Skeletal muscle satellite cell (primary cell): ENCODE measurements around the gene PCSK6.

ENCODE experiments used
- H3K27me3 ChIP-seq: 2 replicates; pipeline ENCODE4 v1.7.0; 2013; ENCODE audit warnings: low read length; ENCODE audit not compliant: control insufficient read depth, insufficient read depth
- H3K36me3 ChIP-seq: 2 replicates; pipeline ENCODE4 v1.7.0; 2013; ENCODE audit warnings: mild to moderate bottlenecking, control low read depth, low read length; ENCODE audit not compliant: insufficient read depth
- H3K4me1 ChIP-seq: 2 replicates; pipeline ENCODE4 v1.7.0; 2013; ENCODE audit warnings: low read length; ENCODE audit not compliant: control insufficient read depth, insufficient read depth
- H3K4me2 ChIP-seq: 2 replicates; pipeline ENCODE4 v1.7.0; 2013; ENCODE audit warnings: mild to moderate bottlenecking, low read length
- H3K4me3 ChIP-seq: 2 replicates; pipeline ENCODE4 v1.7.0; 2013; ENCODE audit warnings: low read length
- H3K9ac ChIP-seq: 2 replicates; pipeline ENCODE4 v1.7.0; 2013; ENCODE audit warnings: mild to moderate bottlenecking, low read depth, low read length, moderate library complexity
- H3K9me3 ChIP-seq: replicated peaks from 2 replicates; pipeline ENCODE4 v1.7.0; 2013; ENCODE audit warnings: mild to moderate bottlenecking, control low read depth, low read length

The PCSK6 gene

GRCh38 chr15:101486696-101487459 is 2.6 kb downstream of the PCSK6 start:
- Histone ChIP-seq H3K36me3 (no peaks in the 10 kb centered on the region), H3K4me1 (no peaks in the 10 kb centered on the region), H3K4me3 (no peak overlapping the region), H3K27me3 (peaks cover 74% of the 10 kb centered on the region), H3K9ac (no peak overlapping the region), H3K9me3 (no peaks in the 10 kb centered on the region), H3K4me2 (no peak overlapping the region)

DNA sequence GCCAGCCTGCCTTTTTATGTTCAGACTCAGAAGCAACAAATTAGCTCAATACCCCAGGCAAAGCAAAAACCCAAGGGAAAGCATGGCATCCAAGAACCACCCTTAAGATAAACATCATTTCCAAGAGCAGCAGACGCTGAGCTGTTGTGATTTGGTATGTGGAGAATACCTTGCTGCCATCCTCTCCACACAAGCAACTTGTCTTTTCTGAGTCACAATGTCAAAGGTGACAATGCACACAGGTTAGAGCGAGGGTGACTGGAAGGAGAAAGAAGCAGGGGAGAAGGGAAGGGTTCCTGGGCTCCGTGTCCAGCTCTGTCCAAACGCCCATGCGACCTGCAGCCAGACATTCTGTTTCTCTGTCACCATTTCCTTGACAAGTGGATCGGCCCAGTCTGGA is 6.0 kb downstream of the PCSK6 start:
- Histone ChIP-seq H3K27me3 (peaks cover 56% of the 10 kb centered on the region), H3K4me1 (no peaks in the 10 kb centered on the region), H3K4me3 (no peak overlapping the region), H3K36me3 (no peaks in the 10 kb centered on the region), H3K9me3 (no peaks in the 10 kb centered on the region), H3K4me2 (no peak overlapping the region), H3K9ac (no peak overlapping the region)

DNA sequence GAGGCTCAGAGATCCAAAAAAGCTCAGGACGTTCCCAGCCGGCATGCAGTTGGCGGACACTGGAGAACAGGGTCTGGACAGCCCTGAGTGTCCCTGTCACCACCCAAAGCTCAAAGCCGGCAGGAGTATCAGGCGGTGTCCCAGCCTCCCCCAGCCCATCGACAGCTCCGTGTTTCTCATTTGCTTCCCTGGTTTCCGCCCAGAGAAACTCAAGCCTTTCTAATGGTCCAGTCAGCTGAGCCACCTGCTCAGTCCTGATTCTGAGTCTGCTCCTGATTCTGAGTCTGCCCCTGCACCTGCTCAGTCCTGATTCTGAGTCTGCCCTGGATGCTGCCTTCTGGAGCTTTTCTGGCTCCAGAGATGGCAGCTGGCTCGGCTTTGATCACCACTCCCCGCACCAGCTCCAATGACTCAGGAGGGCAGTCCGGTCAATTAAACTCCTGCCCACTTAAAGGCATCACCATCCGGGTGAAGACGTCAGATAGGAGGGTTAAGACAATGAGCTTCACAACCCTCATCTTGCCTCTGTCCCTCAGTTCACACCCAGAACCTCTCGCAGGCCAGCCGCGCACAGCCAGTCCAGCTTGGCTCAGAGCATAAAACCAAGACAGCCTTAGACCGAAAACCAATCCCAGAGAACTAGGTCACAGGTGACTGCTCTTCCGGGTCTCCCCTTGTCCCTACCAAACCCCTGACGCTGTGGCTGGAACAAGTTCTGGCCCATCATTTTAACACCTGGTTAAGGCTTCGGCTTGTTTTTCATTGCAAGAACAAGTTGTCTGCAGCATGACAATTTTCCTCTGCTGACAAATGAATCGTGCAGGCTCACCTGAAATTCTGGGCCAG is 6.8 kb downstream of the PCSK6 start:
- no peak overlapping the region for H3K4me2 ChIP-seq
- no peaks in the 10 kb centered on the region for H3K4me1 ChIP-seq
- H3K9ac ChIP-seq = no peak overlapping the region
- H3K9me3 ChIP-seq = no peaks in the 10 kb centered on the region
- no peaks in the 10 kb centered on the region for H3K36me3 ChIP-seq
- no peak overlapping the region for H3K4me3 ChIP-seq
- peaks cover 49% of the 10 kb centered on the region for H3K27me3 ChIP-seq

DNA sequence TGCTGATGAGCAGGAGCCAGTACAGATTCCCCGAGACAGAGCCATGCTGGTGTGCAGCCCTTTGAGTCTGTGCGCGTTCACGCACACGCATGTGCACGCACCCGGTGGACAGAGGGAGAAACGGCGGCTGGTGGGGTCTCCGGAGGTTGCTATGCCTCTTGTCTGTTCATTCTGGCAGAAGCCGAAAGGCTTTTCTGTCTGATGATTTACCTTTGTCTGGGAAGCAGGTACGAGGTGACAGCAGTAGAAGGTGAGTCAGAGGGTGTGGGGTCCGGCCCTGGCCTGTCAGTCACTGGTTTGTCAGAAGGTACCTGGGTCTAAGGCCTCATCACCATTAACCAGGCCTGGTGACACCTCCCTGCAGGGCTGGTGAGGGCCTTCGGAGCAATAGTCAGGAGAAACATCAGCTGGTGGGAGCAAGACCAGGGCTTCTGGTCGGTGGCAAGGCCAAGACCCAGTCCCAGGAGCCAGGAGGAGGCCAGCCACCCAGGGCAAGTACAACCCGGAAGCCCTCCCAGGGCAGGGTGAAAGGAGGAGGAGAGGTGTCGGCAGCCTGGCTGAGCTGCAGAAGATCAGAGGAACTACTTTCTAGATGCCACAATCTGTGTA is 7.5 kb downstream of the PCSK6 start:
- Histone ChIP-seq H3K9ac (no peak overlapping the region), H3K4me2 (no peak overlapping the region), H3K4me3 (no peak overlapping the region), H3K27me3 (peaks cover 42% of the 10 kb centered on the region), H3K9me3 (no peaks in the 10 kb centered on the region), H3K4me1 (no peaks in the 10 kb centered on the region), H3K36me3 (no peaks in the 10 kb centered on the region)

- H3K4me3 ChIP-seq = no peak overlapping the region
Observed at GRCh38 chr15:101481381-101481705, 8.2 kb downstream of the PCSK6 start.

DNA sequence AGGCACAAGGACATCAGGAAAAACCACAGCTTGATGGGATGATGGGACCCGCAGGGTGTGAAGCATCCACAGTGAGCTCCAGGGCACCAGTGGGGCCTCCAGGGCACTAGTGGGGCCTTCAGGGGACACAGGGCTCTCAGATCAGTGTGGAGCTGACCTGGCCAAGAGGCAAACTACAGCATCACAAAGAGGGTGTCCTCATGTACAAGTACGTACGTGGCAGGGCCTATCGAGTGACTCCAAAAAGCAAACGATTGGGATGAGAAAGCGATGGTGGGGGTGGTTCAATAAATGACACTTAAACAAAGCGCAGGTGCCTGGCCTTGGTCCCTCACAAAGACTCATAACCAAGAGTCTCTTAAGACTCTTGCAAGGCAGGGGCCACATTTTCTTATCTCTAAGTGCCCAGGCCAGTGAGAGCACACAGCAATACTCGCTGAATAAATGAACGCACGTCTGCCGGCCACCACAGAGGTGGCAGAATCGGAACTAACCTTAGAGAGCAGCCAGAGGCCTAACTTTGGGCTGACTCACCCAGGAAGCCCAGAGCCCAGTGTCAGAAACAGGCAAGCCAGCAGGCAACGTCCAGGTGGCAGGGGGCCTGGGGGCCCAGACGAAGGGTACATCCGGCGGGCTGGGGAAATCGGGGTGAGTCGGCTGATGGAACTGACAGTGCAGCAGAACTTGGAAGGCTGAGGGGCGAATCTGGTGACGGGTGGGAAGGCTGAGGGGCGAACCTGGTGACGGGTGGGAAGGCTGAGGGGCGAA is 8.7 kb downstream of the PCSK6 start:
- no peaks in the 10 kb centered on the region for H3K4me1 ChIP-seq
- no peak overlapping the region for H3K4me3 ChIP-seq
- H3K4me2 ChIP-seq = no peak overlapping the region
- no peaks in the 10 kb centered on the region for H3K9me3 ChIP-seq
- peaks cover 31% of the 10 kb centered on the region for H3K27me3 ChIP-seq
- no peak overlapping the region for H3K9ac ChIP-seq
- H3K36me3 ChIP-seq = no peaks in the 10 kb centered on the region

More at GRCh38 chr15:101481381-101481705, 8.2 kb downstream of the PCSK6 start:
- Histone ChIP-seq H3K9ac (no peak overlapping the region), H3K36me3 (no peaks in the 10 kb centered on the region), H3K27me3 (peaks cover 35% of the 10 kb centered on the region), H3K4me2 (no peak overlapping the region), H3K4me1 (no peaks in the 10 kb centered on the region), H3K9me3 (no peaks in the 10 kb centered on the region)

- no peaks in the 10 kb centered on the region for H3K9me3 ChIP-seq
- H3K36me3 ChIP-seq = no peaks in the 10 kb centered on the region
- no peaks in the 10 kb centered on the region for H3K4me1 ChIP-seq
- H3K4me3 ChIP-seq = no peak overlapping the region
- no peak overlapping the region for H3K4me2 ChIP-seq
- H3K9ac ChIP-seq = no peak overlapping the region
- H3K27me3 ChIP-seq = peaks cover 25% of the 10 kb centered on the region
Observed at GRCh38 chr15:101479851-101480612, 9.5 kb downstream of the PCSK6 start.

GRCh38 chr15:101479342-101479845 is 10.1 kb downstream of the PCSK6 start:
- H3K9me3 ChIP-seq = no peaks in the 10 kb centered on the region
- H3K9ac ChIP-seq = no peak overlapping the region
- peaks cover 19% of the 10 kb centered on the region for H3K27me3 ChIP-seq
- H3K4me1 ChIP-seq = no peaks in the 10 kb centered on the region
- no peak overlapping the region for H3K4me3 ChIP-seq
- H3K36me3 ChIP-seq = no peaks in the 10 kb centered on the region
- H3K4me2 ChIP-seq = no peak overlapping the region

- Histone ChIP-seq H3K9ac (no peak overlapping the region), H3K4me3 (no peak overlapping the region), H3K4me1 (no peaks in the 10 kb centered on the region), H3K9me3 (no peaks in the 10 kb centered on the region), H3K4me2 (no peak overlapping the region), H3K27me3 (peaks cover 15% of the 10 kb centered on the region), H3K36me3 (no peaks in the 10 kb centered on the region)
Observed at GRCh38 chr15:101478701-101479341, 10.7 kb downstream of the PCSK6 start.

DNA sequence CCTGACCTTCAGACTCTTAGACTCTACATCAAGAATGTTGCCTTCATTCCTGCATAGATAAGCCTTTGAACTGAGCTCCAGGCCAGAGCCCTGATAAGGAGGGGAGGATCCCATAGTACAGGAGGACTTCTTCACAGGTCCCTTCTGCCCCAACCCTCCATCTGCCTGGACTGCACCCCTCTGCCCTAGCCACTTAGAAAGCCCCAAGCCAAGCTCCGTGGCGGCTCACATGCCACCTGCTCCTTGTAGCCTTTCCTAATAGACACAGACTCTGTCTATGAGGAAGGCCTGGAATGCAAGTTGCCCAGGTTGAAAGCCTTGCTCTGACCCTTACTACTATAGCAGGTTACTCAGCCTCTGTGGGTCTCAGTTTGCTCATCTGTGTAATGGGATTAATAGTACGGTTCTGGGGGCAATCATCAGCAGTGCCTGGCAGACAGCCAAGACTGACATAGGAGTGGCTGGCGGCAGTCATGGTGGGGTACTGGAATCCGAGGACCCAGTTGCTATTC is 11.6 kb downstream of the PCSK6 start:
- H3K4me2 ChIP-seq = no peak overlapping the region
- peaks cover 7% of the 10 kb centered on the region for H3K27me3 ChIP-seq
- H3K9ac ChIP-seq = no peak overlapping the region
- no peaks in the 10 kb centered on the region for H3K4me1 ChIP-seq
- no peak overlapping the region for H3K4me3 ChIP-seq
- H3K36me3 ChIP-seq = no peaks in the 10 kb centered on the region
- no peaks in the 10 kb centered on the region for H3K9me3 ChIP-seq
